Right ventricle myocardium superior (tissue), 1 donor: Measurements from ENCODE around the gene HTRA2. TPM values are rescaled to one million over a fixed set of nuclear protein-coding genes. Genes with fewer than 3 reads are reported as not detected.

Experiments used
- ATAC-seq: fragments of 200-7000 bp; cut with Tn5 transposase; one replicate; pipeline ENCODE4 v1.9.1; 2020; ENCODE audit warnings: mild to moderate bottlenecking; ENCODE audit not compliant: poor library complexity
- DNase-seq: peaks from one replicate; pipeline ENCODE4 v3.0.0-alpha.2; 2020
- intact Hi-C: fragments of 100-400 bp; cut with DNase I; formaldehyde crosslinking; loops from one replicate; pipeline ENCODE4 v1.11.2; 2022
- total RNA-seq: library from RNA; stranded (reverse); fragmentation: NEBNext Ultra II Directional; extraction: Animal tissue kit (Norgen Biotek cat#: 25700); gene quantifications from one replicate; pipeline ENCODE4 v1.2.1, GENCODE V29; 2021
- donor health status: DM: no; HTN: yes; CAD: no; lungs with severe emphysema.

HTRA2 gene
- total RNA-seq, 1 donor from 2014 or later = 28.5 TPM

- intact Hi-C loops = no loop called here
- ATAC-seq (peak; percentile 38), DNase-seq (no peak)
These were observed 44.2 kb downstream of the HTRA2 start for GRCh38 chr2:74573747-74574562.

GRCh38 chr2:74575320-74575719 is 45.6 kb downstream of the HTRA2 start:
- intact Hi-C loops = no loop called here
- ATAC-seq = no peak

GRCh38 chr2:74576211-74576862 is 46.6 kb downstream of the HTRA2 start:
- DNase-seq (no peak), ATAC-seq (no peak)
- intact Hi-C loops = no loop called here

More at GRCh38 chr2:74575320-74575719, 45.6 kb downstream of the HTRA2 start:
- no peak for DNase-seq

GRCh38 chr2:74576863-74577229 is 47.1 kb downstream of the HTRA2 start:
- ATAC-seq (peak; percentile 83), DNase-seq (no peak)
- intact Hi-C loops = no loop called here

GRCh38 chr2:74577448-74577847 is 47.7 kb downstream of the HTRA2 start:
- DNase-seq (no peak), ATAC-seq (peak; percentile 81)
- intact Hi-C loops = no loop called here

DNA sequence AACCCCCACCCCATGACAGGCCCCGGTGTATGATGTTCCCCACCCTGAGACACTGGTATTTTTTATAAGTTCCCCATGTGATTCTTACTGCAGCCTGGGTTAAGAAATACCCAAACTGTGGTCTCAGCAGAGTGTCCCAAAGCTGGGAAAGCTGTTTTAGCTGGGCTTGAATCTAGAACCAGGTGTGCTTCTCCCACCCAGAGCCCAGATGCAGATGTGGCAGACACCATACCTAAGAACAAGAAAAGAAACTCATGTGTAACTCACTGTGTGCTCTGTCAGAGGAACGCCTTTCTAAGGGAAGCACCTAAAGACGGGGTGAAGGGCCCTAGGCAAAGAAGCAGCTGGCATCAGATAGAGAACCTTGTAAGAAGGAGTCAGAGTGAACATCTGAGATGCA is 48.7 kb downstream of the HTRA2 start:
- DNase-seq = no peak
- ATAC-seq = no peak
- intact Hi-C loops = no loop called here

GRCh38 chr2:74581463-74581862 is 51.7 kb downstream of the HTRA2 start:
- DNase-seq (no peak), ATAC-seq (no peak)
- intact Hi-C loops = loop anchor here (10.0 kb wide), 1 partner anchor 757 kb away; the partner anchor contains the start of gene STAMBP

DNA sequence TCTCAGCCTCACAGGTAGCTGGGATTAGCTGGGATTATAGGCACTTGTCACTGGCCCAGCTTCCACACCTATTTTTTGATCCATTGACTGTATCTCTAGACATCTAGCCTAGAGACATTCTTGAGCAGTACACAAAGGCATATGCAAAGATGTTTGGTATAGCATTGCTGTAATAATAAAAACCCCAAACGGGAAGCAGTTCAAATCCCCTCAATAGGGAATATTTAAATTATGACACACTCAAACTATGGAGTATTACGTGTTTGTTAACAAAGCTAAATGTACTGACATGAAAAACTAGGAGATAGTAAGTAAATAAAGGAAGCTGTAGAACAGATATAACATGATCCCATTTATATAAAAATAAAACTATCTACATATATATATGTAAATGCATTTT is 52.5 kb downstream of the HTRA2 start:
- ATAC-seq (no peak), DNase-seq (no peak)
- intact Hi-C loops = loop anchor here (10.0 kb wide), 1 partner anchor 757 kb away; the partner anchor contains the start of gene STAMBP

Other genes with a start within 250 kb of the HTRA2 start
- gene SLC4A5, start 186.5 kb upstream of the HTRA2 start, total RNA-seq = 1.3 TPM
- gene DCTN1, start 149.6 kb upstream of the HTRA2 start, total RNA-seq = 149 TPM
- gene C2orf81, start 108.3 kb upstream of the HTRA2 start, total RNA-seq = 0.62 TPM
- gene WDR54, start 108.2 kb upstream of the HTRA2 start, total RNA-seq = 2.2 TPM
- gene RTKN, start 88.0 kb upstream of the HTRA2 start, total RNA-seq = 17.8 TPM
- gene INO80B, start 74.8 kb upstream of the HTRA2 start, total RNA-seq = 19.6 TPM
- 42.4 TPM for gene WBP1, start 71.5 kb upstream of the HTRA2 start, total RNA-seq
- gene MOGS, start 64.6 kb upstream of the HTRA2 start, total RNA-seq = 19.2 TPM
- 159 TPM for gene MRPL53, start 57.3 kb upstream of the HTRA2 start, total RNA-seq
- 7.2 TPM for gene CCDC142, start 46.9 kb upstream of the HTRA2 start, total RNA-seq
- 8.4 TPM for gene TTC31, start 46.9 kb upstream of the HTRA2 start, total RNA-seq
- gene LBX2, start 30.3 kb upstream of the HTRA2 start, total RNA-seq = 0.16 TPM
- 20.3 TPM for gene PCGF1, start 22.2 kb upstream of the HTRA2 start, total RNA-seq
- not detected for gene TLX2, start 15.5 kb upstream of the HTRA2 start, total RNA-seq
- gene DQX1, start 3.7 kb upstream of the HTRA2 start, total RNA-seq = not detected
- 43.2 TPM for gene AUP1, start 227 bp upstream of the HTRA2 start, total RNA-seq
- gene LOXL3, start 24.0 kb downstream of the HTRA2 start, total RNA-seq = 3.6 TPM
- gene DOK1, start 24.8 kb downstream of the HTRA2 start, total RNA-seq = 3.8 TPM
- gene M1AP, start 118.4 kb downstream of the HTRA2 start, total RNA-seq = not detected
- 3.5 TPM for gene SEMA4F, start 124.3 kb downstream of the HTRA2 start, total RNA-seq